Neural cell (in vitro differentiated cells): ENCODE measurements around the gene RPL18A.

Experiments
- CTCF ChIP-seq: fragments of 450-650 bp; IDR thresholded peaks from 2 replicates; pipeline ENCODE4 v1.5.1; 2014; ENCODE audit warnings: antibody characterized with exemption, mild to moderate bottlenecking, moderate library complexity; ENCODE audit not compliant: poor library complexity, severe bottlenecking
- EP300 ChIP-seq: fragments of 450-650 bp; conservative IDR thresholded peaks from 2 replicates; pipeline ENCODE4 v1.6.1; 2014; ENCODE audit warnings: antibody characterized with exemption, mild to moderate bottlenecking, moderate library complexity; ENCODE audit not compliant: poor library complexity, severe bottlenecking
- EZH2 ChIP-seq: fragments of 200-600, 300-800 bp; shearing (Covaris generic), sonication (generic); IDR thresholded peaks from 2 replicates; pipeline ENCODE4 v1.6.1; 2014; ENCODE audit warnings: antibody characterized with exemption, low read length, borderline replicate concordance, mild to moderate bottlenecking; ENCODE audit not compliant: insufficient read depth, poor library complexity, severe bottlenecking
- MXI1 ChIP-seq: fragments of 450-650 bp; conservative IDR thresholded peaks from 2 replicates; pipeline ENCODE4 v1.6.1; 2014; ENCODE audit warnings: antibody characterized with exemption, mild to moderate bottlenecking; ENCODE audit not compliant: poor library complexity, severe bottlenecking
- POLR2AphosphoS5 ChIP-seq: IDR thresholded peaks from 2 replicates; pipeline ENCODE4 v1.6.1; 2012
- RAD21 ChIP-seq: fragments of 450-650 bp; conservative IDR thresholded peaks from 2 replicates; pipeline ENCODE4 v1.6.1; 2014; ENCODE audit warnings: antibody characterized with exemption, mild to moderate bottlenecking, moderate library complexity
- REST ChIP-seq: IDR thresholded peaks from 2 replicates; pipeline ENCODE4 v1.6.1; 2012; ENCODE audit warnings: borderline replicate concordance
- SMC3 ChIP-seq: fragments of 450-650 bp; conservative IDR thresholded peaks from 2 replicates; pipeline ENCODE4 v1.6.1; 2014; ENCODE audit warnings: antibody characterized with exemption, mild to moderate bottlenecking, moderate library complexity; ENCODE audit not compliant: poor library complexity
- TAF1 ChIP-seq: IDR thresholded peaks from 2 replicates; pipeline ENCODE4 v1.6.1; 2012; ENCODE audit warnings: low read depth

- TF ChIP-seq CTCF, result no peak
- no peak for TF ChIP-seq POLR2AphosphoS5
- TF ChIP-seq TAF1, result no peak
- no peak for TF ChIP-seq RAD21
- no peak for TF ChIP-seq EZH2
- TF ChIP-seq MXI1, result no peak
- no peak for TF ChIP-seq REST
- TF ChIP-seq SMC3, result no peak
- TF ChIP-seq EP300, result no peak
These were observed 41.9 kb upstream of the RPL18A start for GRCh38 chr19:17817668-17818363.
